ENCODE measurements around the gene FHAD1.

The FHAD1 gene

DNA sequence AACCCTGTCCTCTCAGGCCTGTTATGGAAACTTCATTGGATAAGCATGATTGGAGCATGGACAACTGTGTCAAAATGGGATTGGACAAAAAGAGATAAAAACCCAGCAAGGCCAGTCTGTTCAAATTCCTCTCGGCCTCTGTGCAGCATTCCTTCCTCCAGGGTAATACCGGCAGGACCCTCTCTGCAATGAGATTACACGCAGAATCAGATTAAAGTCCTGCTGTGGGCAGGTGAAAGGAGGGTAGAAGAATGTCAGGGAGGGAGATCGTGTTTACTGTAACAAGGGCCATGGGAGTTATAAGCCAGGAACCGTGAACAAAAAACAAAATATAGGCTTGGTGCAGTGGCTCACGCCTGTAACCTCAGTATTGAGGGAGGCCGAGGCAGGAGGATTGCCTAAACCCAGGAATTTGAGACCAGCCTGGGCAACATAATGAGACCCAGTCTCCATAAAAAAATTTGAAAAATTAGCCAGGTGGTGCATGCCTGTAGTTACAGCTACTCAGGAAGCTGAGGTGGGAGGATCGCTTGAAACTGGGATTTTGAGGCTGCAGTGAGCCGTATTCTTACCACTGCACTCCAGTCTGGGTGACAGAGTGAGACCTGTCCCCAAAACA is 157.0 kb downstream of the FHAD1 start:
- no peak for DNase-seq

DNA sequence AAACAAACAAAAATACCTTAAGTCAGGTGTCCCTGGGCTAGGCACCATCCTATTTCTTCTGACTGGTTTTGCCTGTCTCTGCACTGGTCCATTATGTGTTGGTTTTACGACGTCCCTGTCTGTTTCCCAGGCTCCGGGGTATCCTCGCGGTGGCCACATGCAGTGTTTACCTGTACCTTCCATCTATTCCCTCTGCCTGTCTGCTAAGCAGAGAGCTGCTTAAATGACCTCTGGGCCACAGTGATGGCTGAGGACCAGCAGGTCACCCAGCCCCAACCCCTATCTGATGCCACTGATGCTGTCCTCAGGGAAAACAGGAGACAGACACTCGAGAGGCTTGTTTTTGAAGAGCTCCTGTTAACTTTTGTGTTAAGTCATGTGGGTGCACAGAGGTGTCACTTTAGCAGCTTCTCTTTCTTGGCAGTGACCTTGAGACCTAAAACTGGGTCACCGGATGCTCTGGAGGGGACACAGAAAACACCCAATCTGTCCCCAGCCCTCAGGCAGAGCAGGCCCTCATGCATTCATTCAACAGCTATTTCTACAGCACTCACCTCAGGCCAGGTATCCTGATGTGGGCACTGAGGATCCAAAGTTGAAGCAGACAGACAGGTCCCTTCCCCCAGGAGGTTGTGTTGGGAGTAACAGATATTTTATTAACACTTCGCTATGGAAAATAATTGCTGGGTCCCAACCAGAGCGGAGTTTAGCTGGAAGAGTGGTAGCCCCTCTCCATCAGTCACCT is 158.3 kb downstream of the FHAD1 start:
- DNase-seq = no peak

- DNase-seq = peak; percentile 70
These were observed 159.9 kb downstream of the FHAD1 start for GRCh38 chr1:15406614-15407559.

DNA sequence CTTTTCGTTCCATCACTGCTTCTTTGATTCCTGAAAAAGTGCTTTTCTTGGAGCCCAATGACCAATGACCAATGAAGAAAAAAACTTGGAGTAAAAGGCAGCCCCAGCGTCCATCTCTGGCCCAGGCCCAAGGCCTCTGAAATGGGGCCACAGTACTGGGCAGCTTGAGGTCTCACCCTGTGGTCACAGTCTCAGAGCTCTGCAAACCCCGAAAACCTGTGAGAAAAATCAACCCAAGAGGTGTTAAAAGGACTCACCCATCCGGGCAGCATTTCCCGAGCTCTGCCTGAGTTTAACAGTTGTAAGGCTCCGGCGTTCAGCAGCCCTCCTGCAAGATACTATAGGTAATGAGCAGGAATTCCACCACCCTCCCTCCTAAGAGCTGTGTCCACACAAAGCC is 160.6 kb downstream of the FHAD1 start:
- DNase-seq = no peak

- no peak for DNase-seq
These were observed 161.9 kb downstream of the FHAD1 start for GRCh38 chr1:15408890-15409387.

- DNase-seq = peak; percentile 80
These were observed 162.6 kb downstream of the FHAD1 start, which contains the start of gene EFHD2 for GRCh38 chr1:15409388-15410222. Gene EFHD2 (plus strand): TSS chr1:15409888. CDS start chr1:15409972, 84 bp downstream.

- no peak for DNase-seq
These were observed 163.3 kb downstream of the FHAD1 start for GRCh38 chr1:15410223-15410883.

DNA sequence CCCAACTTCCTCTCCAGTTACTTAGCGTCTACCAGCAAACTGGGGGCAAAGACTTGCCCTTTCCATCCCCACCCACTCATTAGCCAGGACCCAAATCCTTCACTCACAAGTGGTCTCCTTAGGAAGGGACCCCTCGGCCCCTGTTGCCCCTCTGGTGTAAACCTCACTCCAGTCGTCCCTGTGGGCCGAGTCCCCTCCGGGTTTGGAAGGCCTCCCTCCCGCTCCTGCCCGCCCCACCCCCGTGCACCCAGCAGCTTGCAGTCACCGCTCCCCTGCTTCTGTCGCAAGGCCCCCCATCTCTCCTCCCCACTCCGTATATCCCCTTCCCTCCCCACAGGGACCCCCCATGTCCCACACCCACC is 163.8 kb downstream of the FHAD1 start:
- no peak for DNase-seq

DNA sequence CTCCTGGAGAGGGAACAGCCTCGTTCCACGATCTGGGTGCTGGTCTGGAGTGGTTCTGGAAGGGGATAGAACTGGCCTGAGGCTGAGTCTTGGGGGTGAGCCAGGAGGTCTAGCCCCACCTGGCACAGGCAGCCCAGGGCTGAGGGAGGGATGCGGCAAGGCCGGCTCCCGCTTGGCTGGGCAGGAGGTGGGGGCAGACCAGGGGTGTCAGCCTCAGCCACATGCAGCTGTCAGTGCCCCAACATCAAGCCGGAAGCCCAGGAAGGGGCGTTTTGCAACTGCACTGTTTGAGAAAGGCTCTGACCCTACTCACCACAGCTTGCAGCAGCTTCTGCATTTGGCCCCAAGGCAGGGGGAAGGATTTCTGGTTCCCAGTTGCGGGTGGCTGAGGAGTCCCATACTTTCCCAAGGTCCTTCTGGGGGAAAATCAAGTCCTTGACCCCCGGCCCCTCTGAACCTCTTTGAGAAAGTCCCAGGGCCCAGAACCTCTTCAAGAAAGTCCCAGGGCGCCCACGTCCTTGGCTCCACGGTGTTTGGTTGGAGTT is 164.6 kb downstream of the FHAD1 start:
- DNase-seq = no peak

DNA sequence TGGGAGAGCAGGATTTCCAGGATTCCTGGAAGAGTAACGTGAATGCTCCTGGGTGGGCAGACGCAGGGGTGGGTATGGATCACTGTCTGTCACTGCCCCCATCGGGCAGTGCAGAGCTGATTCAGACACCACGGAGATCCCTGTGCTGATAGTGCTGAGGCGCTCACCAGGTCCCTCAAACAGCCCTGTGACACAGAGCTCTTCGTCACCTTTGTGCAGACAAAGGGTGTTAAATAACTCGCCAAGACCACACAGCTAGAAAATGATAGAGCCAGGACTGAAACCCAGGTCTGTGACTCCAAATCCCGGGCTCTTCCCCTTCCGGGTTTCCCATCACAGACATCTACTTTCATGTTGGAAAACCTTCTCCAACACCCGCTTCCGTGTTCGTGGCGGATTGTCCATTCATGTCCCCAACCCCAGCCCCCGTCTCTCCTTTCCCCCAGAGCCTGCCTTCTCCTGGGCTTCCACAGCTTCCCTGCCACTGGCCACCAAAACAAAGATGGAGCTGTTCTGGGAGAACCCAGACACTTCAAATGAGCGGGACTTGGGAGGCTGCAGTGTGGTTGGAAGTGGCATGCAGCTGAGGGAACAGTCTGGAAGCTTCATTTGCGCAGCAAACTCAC is 165.3 kb downstream of the FHAD1 start:
- DNase-seq = no peak

GRCh38 chr1:15412843-15413242 is 165.8 kb downstream of the FHAD1 start:
- no peak for DNase-seq

- no peak for DNase-seq
These were observed 166.8 kb downstream of the FHAD1 start for GRCh38 chr1:15413563-15414444.

DNA sequence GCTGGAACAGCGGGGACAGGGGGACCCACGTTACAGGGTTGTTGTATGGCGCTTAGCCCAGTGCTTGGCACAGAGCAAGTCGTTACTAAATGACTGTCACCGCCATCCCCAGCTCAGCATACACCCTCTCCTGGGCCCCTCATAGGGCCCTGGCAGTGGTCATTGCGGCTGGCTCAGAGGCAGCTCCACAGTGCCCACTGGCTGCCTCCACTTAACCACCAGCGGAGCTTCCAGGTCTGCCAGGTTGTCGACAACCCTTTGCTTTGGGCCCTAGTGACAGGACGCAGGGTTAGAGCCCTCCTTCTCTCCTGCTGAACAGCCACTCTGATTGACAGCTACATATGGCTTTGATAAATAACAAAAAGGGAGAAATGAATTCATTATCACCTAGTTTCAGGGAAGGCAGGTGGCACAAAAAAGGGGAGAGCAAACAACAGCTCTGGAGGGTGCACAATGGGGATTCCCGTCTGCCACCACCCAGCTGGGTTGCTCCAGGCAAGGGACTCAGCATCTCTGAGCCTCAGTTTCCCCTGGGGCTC is 167.5 kb downstream of the FHAD1 start:
- no peak for DNase-seq

GRCh38 chr1:15417059-15417934 is 170.3 kb downstream of the FHAD1 start:
- DNase-seq = peak; percentile 71

DNA sequence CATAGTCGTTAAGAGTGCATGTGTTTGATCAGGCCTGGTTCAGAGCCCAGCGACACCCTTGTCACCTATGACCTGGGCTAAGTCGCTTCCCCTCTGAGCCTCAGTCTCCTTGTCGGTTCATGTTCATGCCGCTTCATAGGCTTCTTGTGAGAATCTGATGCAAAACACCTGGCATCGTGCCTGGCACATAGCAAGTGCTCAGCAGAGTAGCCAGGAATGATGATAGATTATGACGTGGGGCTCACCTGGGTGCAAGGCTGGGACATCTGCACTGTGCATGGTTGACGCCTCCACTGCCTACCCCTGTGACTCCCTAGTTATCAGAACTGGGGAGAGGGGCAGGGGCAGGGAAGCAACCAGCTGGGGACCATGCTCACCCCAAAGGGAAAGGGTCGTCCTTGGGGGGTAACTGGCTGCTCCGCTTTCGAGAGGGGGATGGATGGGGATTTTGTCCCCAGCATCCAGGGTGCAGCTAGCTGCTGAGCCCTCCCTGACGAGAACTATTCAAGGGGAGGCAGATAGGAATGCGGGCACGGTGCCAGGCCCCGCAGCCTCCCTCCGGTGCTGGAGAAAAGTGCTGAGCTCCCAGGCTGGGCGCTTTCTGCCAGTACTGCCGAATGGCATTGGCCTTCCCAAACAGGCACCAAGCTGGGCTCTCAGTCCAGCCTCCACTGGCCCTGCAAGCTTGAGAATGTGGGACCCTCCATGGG is 171.9 kb downstream of the FHAD1 start:
- no peak for DNase-seq

- no peak for DNase-seq
These were observed 173.9 kb downstream of the FHAD1 start for GRCh38 chr1:15420853-15421465.

DNA sequence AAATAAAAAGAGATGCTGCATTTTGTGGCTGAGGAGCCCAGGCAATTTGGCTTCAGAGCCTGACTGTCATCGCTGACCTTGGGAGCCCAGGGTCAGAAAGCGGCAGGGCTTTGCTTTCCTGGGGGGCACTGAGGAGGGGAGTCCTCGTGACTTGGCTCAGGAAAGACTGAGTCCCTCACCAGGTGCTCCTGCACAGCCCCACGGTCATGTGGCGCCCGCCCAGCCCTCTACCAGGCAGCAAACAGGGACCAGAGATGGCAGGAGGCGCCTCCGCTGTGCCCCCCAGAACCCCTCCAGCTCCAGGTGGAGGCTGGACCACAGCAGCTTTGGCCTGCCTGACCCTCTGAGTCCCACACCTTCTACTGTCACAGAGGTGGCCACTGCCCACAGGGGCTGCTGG is 175.8 kb downstream of the FHAD1 start:
- no peak for DNase-seq
